Fibroblast of peridontal ligament (primary cell): ENCODE measurements around the gene RBM17.
"Not testable (repeated sequence)": the region's sequence is repeated elsewhere in the genome, so short reads cannot be mapped to it uniquely, and the experiment has no call there.

ENCODE experiments used
- DNase-seq: peaks from one replicate; pipeline ENCODE4 v3.0.0-alpha.2; 2010; ENCODE audit errors: extremely low read depth

RBM17 gene

GRCh38 chr10:6088721-6089333, at the start of gene RBM17:
RBM17 (plus strand) TSS chr10:6089034; CDS start chr10:6097066, 8,032 bp downstream.
- peak; percentile 96 for DNase-seq

GRCh38 chr10:6039711-6040110, 49.1 kb upstream of the RBM17 start:
- no peak for DNase-seq

DNA sequence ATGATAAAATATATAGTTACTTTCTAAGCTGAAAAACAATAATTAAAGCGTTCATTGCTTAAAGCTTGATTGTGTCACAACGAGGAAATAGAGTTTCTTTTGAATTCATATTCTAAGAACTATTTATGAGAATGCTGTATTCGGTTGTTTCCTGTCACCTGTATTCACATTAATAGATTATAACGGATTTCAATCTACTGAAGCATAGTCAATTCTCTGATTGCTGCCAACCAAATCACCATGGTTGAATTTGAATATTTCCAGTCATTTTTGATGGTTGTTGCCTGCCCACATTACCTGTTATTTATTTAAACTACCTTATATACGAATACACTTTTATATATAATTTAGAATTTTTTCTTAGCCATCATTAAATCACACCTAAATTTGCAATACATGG, 48.6 kb upstream of the RBM17 start:
- no peak for DNase-seq

DNA sequence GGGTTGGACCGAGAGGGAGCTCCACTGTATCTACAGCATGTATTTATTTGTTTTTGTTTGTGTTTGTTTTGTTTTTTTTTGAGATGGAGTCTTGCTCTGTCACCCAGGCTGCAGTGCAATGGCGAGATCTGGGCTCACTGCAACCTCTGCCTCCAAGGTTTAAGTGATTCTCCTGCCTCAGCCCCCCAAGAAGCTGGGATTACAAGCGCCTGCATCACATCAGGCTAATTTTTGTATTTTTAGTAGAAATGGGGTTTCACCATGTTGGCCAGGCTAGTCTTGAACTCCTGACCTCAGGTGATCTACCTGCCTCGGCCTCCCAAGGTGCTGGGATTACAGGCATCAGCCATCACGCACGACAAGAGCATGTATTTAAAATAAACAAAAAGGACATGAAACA, 45.5 kb upstream of the RBM17 start:
- DNase-seq = not testable (repeated sequence)

DNA sequence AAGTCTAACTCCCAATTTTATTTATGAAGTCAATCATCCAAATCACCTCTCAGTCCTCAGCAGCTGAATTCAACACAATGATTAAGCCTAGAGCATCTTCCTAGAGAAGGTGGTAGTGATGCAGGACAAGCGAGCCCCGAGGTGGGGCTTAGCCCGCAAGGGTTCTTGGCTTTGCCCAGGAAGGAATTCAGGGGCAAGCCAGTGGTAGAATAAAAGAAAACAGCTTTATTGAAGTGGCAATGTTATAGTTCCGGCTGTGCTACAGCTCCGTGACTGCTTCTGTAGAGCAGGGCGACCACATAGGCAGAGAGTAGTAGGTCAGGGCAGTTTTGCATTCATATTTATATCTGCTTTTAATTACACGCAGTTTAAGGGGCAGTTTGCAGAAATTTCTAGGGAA, 44.8 kb upstream of the RBM17 start:
- no peak for DNase-seq

DNA sequence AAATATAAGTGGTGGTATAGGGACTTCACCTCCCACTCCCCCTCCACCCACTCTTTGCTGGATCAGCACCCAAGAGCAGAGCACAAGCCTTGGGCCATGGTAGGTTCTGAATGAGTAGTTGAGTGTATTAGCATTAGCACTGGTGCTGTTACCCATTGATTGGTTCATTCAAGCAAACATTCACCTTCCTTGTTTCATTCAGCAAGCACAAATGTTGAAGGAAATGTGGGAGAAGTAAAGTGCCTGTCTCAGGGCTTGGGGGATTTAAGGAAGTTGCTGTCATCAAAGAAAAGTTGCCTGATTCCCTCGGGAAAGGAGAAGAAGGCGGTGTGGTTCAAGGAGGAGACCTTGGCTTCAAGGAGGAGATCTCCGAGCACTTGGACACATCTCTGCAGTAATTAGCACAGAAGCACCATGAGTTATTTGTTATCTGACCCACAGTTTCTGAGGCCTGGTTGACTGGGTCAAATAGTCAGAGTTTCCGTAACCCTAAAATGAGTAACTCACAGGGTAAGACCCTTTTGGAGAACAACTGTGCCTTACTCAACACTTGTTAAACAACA, 44.0 kb upstream of the RBM17 start:
- DNase-seq = no peak

GRCh38 chr10:6045314-6045848, 43.5 kb upstream of the RBM17 start:
- no peak for DNase-seq

DNA sequence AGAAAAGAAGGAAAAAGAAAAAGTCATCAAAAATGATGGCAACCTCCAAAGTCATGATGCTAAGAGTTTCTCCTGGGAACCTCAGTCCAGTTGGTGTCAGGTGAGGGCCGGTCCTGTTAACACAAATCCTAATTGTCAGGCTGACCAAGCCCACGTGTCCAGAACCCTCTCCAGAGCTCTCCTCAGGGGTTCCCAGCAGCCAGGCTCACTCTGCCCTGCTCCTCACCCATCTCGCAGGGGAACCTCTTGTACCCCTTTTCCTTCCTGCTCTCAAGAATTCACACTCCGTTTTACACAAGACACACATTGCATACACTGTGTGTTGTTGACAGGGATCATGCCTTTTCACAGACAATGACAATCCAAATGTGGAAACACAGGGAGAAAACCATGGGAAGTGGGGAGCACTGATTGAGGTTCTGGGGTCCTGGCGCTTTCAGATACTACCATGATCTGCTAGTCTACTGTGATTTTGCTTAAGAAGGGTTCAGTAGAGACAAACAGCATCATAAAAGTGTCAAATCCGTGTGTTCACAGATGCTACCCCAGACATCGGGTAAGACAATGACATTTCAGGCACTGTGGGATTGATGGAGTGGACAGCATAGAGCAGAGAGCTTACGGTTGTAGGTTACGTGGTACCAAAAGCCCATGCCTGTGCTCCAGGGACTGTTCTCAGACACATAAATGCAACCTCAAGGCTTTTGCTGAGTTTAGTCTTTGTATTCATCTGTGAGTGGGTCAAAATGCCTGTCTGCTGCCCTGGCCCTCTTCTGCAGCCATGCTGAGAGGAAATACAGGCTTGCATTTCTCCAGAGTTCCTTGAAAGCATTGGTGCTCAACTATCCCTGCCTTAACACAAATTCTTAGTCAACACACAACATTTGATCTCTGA, 42.7 kb upstream of the RBM17 start:
- DNase-seq = no peak

DNA sequence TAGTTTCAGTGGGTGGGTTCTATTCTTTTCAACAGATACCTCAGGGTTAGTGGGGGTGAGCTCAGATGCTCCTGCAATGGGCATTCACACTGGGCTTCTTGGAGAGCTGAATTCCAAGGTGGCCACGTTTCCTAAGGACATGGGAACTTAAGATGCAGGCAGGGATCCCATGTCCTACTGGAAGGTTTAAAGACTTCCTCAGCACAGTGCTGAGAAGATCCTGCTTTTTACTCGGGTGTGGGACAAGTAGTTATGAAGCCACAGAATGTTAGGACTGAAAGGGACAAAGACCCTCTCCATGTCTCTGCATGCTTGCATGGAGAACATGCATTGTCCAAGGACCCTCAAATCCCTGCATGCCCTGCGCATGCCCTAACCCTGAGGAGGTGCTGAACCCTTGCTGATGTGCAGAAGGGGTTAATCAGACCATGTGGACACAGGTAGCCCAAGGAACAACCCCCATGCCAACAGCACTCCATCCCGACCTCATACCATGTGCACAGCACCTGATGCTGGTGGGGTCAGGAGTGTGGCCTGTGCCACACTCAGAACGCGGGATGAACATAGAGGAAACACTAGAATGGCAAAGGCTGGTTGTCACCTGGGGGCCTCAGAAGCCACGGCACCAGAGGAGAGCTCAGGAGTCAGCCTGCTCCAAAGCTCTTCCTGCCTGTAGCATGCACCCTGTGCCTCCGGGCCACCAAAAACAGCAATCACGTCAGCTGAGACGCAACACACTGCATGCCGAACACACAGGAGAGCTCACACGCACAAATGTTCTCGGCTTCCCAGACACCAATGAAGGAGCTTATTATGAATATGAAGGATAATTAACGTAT, 41.8 kb upstream of the RBM17 start:
- no peak for DNase-seq

DNA sequence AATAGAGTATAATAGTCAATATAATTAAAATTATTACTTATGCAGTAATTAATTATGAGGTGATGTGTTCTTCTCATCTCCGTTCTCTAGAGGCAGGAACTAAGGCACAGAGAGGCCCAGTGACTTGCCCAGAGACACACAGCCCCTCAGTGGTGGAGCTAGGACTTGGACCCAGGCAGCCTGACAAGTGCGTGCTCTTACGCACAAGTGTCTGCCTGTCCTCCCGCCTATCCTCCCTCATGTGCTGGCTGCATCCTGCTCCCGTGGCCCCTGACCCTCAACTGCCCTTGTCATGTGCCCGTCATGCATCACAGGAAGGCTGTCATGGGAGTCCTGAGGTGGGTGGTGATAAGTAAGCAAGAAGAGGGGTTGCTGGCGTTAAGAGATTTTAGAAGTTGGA, 41.0 kb upstream of the RBM17 start:
- DNase-seq = no peak

DNA sequence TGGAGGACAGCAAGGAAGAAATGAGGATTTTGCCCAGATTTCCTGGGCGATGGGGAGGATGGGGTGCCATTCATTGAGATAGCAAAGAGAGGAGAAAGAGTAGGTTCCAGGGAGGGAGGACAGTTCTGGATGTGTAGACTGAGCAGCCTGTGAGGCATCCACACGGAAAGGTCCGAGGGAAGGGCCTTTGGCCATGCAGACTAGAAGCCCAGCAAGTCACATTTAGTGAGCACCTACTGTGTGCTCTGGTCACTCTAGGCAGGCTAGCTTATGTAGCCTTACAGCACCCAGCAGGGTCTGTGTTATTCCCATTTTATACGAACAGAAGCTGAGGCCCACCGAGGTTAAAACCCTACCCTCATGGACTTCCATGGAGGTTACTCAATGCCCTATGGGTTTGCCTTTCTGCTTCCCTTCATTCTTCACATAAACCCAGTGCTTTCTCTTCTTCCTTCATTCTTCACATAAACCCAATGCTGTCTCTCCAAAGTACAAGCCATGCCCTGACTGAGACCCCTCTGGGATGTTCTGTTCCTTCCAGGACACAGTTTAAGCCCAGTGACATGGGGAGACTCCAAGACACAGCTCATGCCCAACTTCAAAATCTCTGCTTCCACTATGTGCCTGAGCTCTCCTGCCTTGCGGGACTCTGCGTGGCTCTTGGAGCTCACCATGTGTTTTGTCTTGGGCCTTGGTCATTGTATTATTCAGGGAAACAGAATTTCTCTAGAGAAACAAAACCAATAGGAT, 40.4 kb upstream of the RBM17 start:
- no peak for DNase-seq

DNA sequence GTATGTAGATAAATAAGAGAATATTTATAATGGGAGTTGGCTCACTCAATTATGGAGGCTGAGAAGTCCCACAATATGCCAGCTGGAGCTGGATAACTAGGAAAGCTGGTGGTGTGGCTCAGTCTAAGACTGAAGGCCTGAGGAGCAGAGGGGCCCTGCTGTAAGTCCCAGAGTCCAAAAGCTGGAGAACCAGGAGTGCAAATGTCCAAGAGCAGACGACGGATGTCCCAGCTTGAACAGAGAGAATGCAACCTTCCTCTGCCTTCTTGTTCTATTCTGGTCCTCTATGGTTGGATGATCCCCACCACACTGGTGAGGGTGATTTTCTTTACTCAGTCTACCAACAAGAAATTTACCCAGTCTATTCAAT, 39.8 kb upstream of the RBM17 start:
- DNase-seq = no peak

DNA sequence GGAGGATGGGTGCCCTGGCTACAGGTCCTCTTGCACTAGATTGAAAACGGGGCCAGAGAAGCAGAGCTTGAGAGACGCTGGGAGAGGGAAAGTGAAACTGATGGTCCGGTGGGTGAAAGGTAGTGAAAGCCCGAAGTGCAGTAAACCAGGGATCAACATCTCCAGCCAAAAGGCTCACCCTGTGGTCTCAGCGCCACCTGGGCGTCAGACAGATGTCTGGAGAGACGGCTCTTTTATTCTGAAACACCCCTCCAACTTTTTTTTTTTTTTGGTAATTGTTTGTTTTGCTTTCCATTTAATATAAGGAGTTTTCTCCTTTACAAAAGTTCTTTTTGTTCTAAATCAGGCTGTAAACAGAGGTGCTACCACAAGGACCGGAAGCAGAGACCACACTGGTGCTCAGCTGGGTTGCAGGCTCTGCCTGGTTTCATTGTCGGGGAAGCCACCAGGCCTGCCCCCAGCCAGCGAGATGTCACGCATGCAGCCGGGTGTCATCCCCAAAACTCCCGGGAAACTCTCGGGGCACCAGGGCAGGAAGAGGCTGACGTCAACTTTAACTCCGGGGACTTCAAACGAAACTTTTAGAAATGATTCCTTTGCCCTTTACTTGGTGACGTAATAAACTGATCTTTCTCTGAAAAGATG, 37.9 kb upstream of the RBM17 start:
- peak; percentile 69 for DNase-seq

GRCh38 chr10:6052247-6053221, 36.3 kb upstream of the RBM17 start:
- no peak for DNase-seq

DNA sequence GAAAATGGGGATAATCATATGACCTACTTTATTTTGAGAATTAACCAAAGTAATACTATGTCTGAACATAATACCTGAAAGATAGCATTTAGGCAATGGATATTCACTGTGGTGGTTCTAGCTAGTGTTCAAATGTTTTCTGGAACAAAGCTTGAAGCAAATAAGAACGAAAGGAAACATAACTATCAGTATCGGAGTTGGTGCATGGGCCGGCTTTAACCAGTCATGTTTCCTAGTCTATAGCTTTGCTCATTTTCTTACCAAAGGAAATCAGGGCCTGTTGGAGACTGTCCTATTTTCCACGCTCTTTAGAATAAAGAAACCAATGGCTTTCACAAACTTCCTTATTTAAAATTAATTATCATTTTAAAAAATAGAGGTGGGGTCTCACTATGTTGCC, 35.5 kb upstream of the RBM17 start:
- no peak for DNase-seq

DNA sequence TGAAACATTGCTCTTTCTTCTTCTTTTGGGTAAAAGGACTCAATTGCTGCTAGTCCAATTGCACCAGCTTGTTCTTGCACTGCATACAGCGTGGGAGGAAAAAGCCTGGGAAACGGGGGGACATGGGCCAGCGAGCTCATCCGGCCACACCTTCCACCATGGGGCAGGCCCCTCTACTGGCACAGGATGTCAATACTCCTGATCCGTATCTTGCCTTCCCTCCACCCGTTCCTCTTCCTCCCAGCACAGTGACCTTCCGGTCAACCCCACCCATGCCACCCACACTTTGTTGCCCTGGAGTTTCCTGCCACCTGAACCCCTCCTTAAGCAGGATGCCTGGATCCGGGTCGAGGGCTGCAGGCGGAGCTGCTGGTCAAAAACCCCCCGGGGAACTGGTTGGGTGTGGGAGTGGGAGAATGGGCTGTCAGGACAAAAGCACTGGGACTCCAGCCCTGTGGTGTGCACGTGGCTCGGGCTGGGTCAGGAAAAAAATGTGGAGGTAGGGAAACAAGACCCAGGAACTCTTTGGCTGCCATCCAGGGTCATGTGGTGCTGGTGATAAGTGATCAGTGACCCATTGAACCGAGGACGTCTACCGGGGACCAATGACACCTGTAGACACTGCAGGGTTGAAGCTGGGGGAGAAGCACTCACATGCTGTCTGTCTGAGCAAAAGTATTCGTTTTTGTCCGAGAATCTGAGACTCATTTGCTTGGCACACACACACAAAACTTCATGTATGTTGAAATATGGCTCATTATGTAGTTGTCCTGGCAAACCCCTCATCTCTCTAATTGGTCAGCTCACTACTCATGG, 34.8 kb upstream of the RBM17 start:
- DNase-seq = no peak

DNA sequence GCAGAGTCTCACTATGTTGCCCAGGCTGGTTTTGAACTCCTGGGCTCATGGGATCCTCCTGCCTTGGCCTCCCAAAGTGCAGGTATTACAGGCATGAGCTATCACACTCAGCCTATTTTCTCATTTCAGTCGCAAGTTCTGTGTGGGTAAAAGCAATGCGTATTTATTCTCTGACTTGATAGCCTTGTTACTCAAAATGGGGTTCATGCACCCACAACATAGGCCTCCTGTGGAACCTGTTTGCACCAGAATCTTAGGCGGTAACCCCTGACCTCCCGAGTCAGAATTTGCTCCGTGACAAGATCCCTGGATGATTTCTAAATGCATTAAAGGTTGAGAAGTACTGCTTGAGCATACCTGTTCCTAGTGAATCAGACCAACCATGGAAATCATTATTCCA, 34.0 kb upstream of the RBM17 start:
- DNase-seq = no peak

- DNase-seq = no peak
Observed at GRCh38 chr10:6055929-6056328, 32.9 kb upstream of the RBM17 start.
